H9 (cell line): ENCODE results near the gene NEAT1. TPM values are rescaled to one million over a fixed set of nuclear protein-coding genes. Genes with fewer than 3 reads are reported as not detected.

Experiments
- DNase-seq: peaks from one replicate; pipeline ENCODE4 v3.0.0-alpha.2; 2017
- H2AFZ ChIP-seq: one replicate; pipeline ENCODE4 v1.6.1; 2013; ENCODE audit warnings: mild to moderate bottlenecking, low read length, control low read depth, moderate library complexity
- H2AK5ac ChIP-seq: 2 replicates; pipeline ENCODE4 v1.6.1; 2013; ENCODE audit warnings: low read length, control low read depth, mixed read lengths; ENCODE audit not compliant: insufficient read length
- H2BK120ac ChIP-seq: one replicate; pipeline ENCODE4 v1.6.1; 2013; ENCODE audit warnings: low read depth, mild to moderate bottlenecking, low read length, control low read depth, inconsistent platforms; ENCODE audit not compliant: poor library complexity, severe bottlenecking
- H2BK12ac ChIP-seq: 2 replicates; pipeline ENCODE4 v1.6.1; 2013; ENCODE audit warnings: low read length, control low read depth, mixed read lengths, low read depth; ENCODE audit not compliant: insufficient read length
- H2BK15ac ChIP-seq: 2 replicates; pipeline ENCODE4 v1.6.1; 2013; ENCODE audit warnings: low read depth, low read length, control low read depth
- H2BK20ac ChIP-seq: one replicate; pipeline ENCODE4 v1.6.1; 2013; ENCODE audit warnings: low read depth, mild to moderate bottlenecking, low read length, control low read depth, inconsistent platforms; ENCODE audit not compliant: poor library complexity, severe bottlenecking
- H2BK5ac ChIP-seq: 2 replicates; pipeline ENCODE4 v1.6.1; 2013; ENCODE audit warnings: low read length, control low read depth, mixed read lengths; ENCODE audit not compliant: insufficient read length
- H3K14ac ChIP-seq: 2 replicates; pipeline ENCODE4 v1.6.1; 2013; ENCODE audit warnings: low read length, control low read depth; ENCODE audit not compliant: insufficient read depth
- H3K18ac ChIP-seq: 2 replicates; pipeline ENCODE4 v1.6.1; 2013; ENCODE audit warnings: low read depth, mild to moderate bottlenecking, mixed read lengths, low read length, control low read depth; ENCODE audit not compliant: insufficient read length
- H3K23ac ChIP-seq: 2 replicates; pipeline ENCODE4 v1.6.1; 2013; ENCODE audit warnings: low read length, control low read depth, mixed read lengths, low read depth; ENCODE audit not compliant: insufficient read length
- H3K23me2 ChIP-seq: 2 replicates; pipeline ENCODE4 v1.6.1; 2013; ENCODE audit warnings: low read depth, mild to moderate bottlenecking, mixed read lengths, low read length, control low read depth; ENCODE audit not compliant: insufficient read length, poor library complexity, severe bottlenecking
- H3K27ac ChIP-seq: 2 replicates; pipeline ENCODE4 v1.5.1; 2013; ENCODE audit warnings: low read length, control low read depth, mixed read lengths, low read depth; ENCODE audit not compliant: insufficient read length
- H3K27me3 ChIP-seq: 2 replicates; pipeline ENCODE4 v1.6.1; 2013; ENCODE audit warnings: low read length, control low read depth, inconsistent platforms; ENCODE audit not compliant: insufficient read depth
- H3K4ac ChIP-seq: 2 replicates; pipeline ENCODE4 v1.6.1; 2013; ENCODE audit warnings: low read depth, mild to moderate bottlenecking, control low read depth, inconsistent platforms, low read length, moderate library complexity
- H3K4me1 ChIP-seq: 2 replicates; pipeline ENCODE4 v1.6.1; 2013; ENCODE audit warnings: low read length, control low read depth, inconsistent platforms; ENCODE audit not compliant: insufficient read depth
- H3K4me2 ChIP-seq: 2 replicates; pipeline ENCODE4 v1.6.1; 2013; ENCODE audit warnings: low read length, control low read depth, mixed read lengths; ENCODE audit not compliant: insufficient read length, insufficient read depth
- H3K56ac ChIP-seq: 2 replicates; pipeline ENCODE4 v1.6.1; 2013; ENCODE audit warnings: low read depth, mild to moderate bottlenecking, mixed read lengths, low read length, control low read depth; ENCODE audit not compliant: insufficient read length
- H3K79me1 ChIP-seq: 2 replicates; pipeline ENCODE4 v1.6.1; 2013; ENCODE audit warnings: low read depth, mild to moderate bottlenecking, moderate library complexity, low read length, control low read depth, inconsistent platforms; ENCODE audit not compliant: insufficient read depth, poor library complexity, severe bottlenecking
- H3K79me2 ChIP-seq: 2 replicates; pipeline ENCODE4 v1.6.1; 2013; ENCODE audit warnings: low read length, control low read depth, inconsistent platforms; ENCODE audit not compliant: insufficient read depth
- H3K9ac ChIP-seq: 2 replicates; pipeline ENCODE4 v1.6.1; 2013; ENCODE audit warnings: low read length, control low read depth, mixed read lengths; ENCODE audit not compliant: insufficient read length; ENCODE audit errors: extremely low read depth
- H3K9me3 ChIP-seq: one replicate; pipeline ENCODE4 v1.6.1; 2013; ENCODE audit warnings: low read depth, low read length, inconsistent platforms; ENCODE audit not compliant: control insufficient read depth
- H3T11ph ChIP-seq: one replicate; pipeline ENCODE4 v1.6.1; 2013; ENCODE audit warnings: mild to moderate bottlenecking, low read length, control low read depth, inconsistent platforms
- H4K20me1 ChIP-seq: one replicate; pipeline ENCODE4 v1.6.1; 2013; ENCODE audit not compliant: control insufficient read depth, insufficient read length, insufficient read depth
- H4K5ac ChIP-seq: 2 replicates; pipeline ENCODE4 v1.6.1; 2013; ENCODE audit warnings: low read depth, mild to moderate bottlenecking, mixed read lengths, low read length, control low read depth; ENCODE audit not compliant: insufficient read length
- H4K8ac ChIP-seq: replicated peaks from 2 replicates; pipeline ENCODE4 v1.6.1; 2013; ENCODE audit warnings: low read length, control low read depth, mixed read lengths, low read depth; ENCODE audit not compliant: insufficient read length
- H4K91ac ChIP-seq: 2 replicates; pipeline ENCODE4 v1.6.1; 2013; ENCODE audit warnings: low read depth, mild to moderate bottlenecking, moderate library complexity, mixed read lengths, low read length, control low read depth; ENCODE audit not compliant: insufficient read length
- H3K27ac Mint-ChIP-seq, 3 experiments: 2 replicates in 2 of 3; 3 replicates in 1 of 3; pipeline ENCODE4 v1.8.0; 2020 to 2021; ENCODE audit warnings: mixed read lengths in 3 of 3, mild to moderate bottlenecking in 1 of 3, moderate library complexity in 1 of 3
- H3K27me3 Mint-ChIP-seq: 2 replicates; pipeline ENCODE4 v1.8.0; 2021; ENCODE audit warnings: low read depth, mild to moderate bottlenecking, moderate library complexity, mixed read lengths
- H3K36me3 Mint-ChIP-seq, 3 experiments: 2 replicates in 2 of 3; 3 replicates in 1 of 3; pipeline ENCODE4 v1.8.0; 2020 to 2021; ENCODE audit warnings: low read depth in 3 of 3, mixed read lengths in 3 of 3; ENCODE audit not compliant: insufficient read depth in 1 of 3
- H3K4me1 Mint-ChIP-seq, 2 experiments: 2 replicates each; pipeline ENCODE4 v1.8.0; 2020; ENCODE audit warnings: mixed read lengths in 2 of 2
- H3K4me3 Mint-ChIP-seq, 2 experiments: 2 replicates in 1 of 2; 3 replicates in 1 of 2; pipeline ENCODE4 v1.8.0; 2020 to 2021; ENCODE audit warnings: mild to moderate bottlenecking in 2 of 2, mixed read lengths in 2 of 2, moderate library complexity in 1 of 2
- H3K9me3 Mint-ChIP-seq, 2 experiments: 2 replicates in 1 of 2; 3 replicates in 1 of 2; pipeline ENCODE4 v1.8.0; 2020; ENCODE audit warnings: mild to moderate bottlenecking in 2 of 2, mixed read lengths in 2 of 2, moderate library complexity in 1 of 2
- WGBS: extraction: QIAGEN DNeasy Blood & Tissue Kit; methylation state at CpG from one replicate; pipeline ENCODE4 v1.1.7; 2013; ENCODE audit warnings: missing lambda C conversion rate, low lambda C conversion rate, mixed read lengths; ENCODE audit not compliant: insufficient read length; ENCODE audit errors: extremely low coverage; 5-methylcytosine and 5-hydroxymethylcytosine counted together
- total RNA-seq: library from RNA; stranded (reverse); gene quantifications from 2 replicates; pipeline ENCODE4 v1.2.1, GENCODE V29; 2021
- TF ChIP-seq, protein P1 (sequence below): fragments of 200-600 bp; sonication (generic); conservative IDR thresholded peaks from 3 replicates; pipeline ENCODE4 v1.8.0; 2021; ENCODE audit warnings: antibody characterized with exemption, mild to moderate bottlenecking

Gene NEAT1
- total RNA-seq, 1 experiment from 2014 or later: 12.7 TPM

- no peak overlapping the region for H2AFZ ChIP-seq
Measured at GRCh38 chr11:65489706-65490320, 67.2 kb downstream of the NEAT1 start.

More at GRCh38 chr11:65489706-65490320, 67.2 kb downstream of the NEAT1 start:
- Histone ChIP-seq H3T11ph (no peak overlapping the region), H3K23ac (no peak overlapping the region), H2BK20ac (no peak overlapping the region), H2BK12ac (peak overlapping the region; percentile 16), H3K18ac (peak overlapping the region; percentile 89), H3K4me2 (no peak overlapping the region), H3K4ac (peak overlapping the region; percentile 7; the same call in 1 of the 2 replicates), H2BK120ac (no peak overlapping the region), H3K27ac (peak overlapping the region; percentile 95), H2BK5ac (no peak overlapping the region), H2BK15ac (no peak overlapping the region), H4K8ac (no peak overlapping the region), H3K9me3 (no peaks in the 10 kb centered on the region), H3K14ac (peak overlapping the region; percentile 98), H3K23me2 (peaks cover 13% of the 10 kb centered on the region), H3K27me3 (no peaks in the 10 kb centered on the region), H2AK5ac (peak overlapping the region; percentile 6), H3K79me2 (no peaks in the 10 kb centered on the region), H4K91ac (peak overlapping the region; percentile 38), H3K9ac (no peak overlapping the region), H4K20me1 (no peaks in the 10 kb centered on the region), H4K5ac (no peak overlapping the region), H3K56ac (no peak overlapping the region), H3K4me1 (peaks cover 36% of the 10 kb centered on the region), H3K79me1 (no peaks in the 10 kb centered on the region)
- Mint-ChIP-seq H3K36me3 (no peaks in the 10 kb centered on the region; a peak in 1 of 7 replicates), H3K27ac (peak overlapping the region; percentile 46 to 100 (median 100); a peak in 6 of 7 replicates), H3K27me3 (peaks cover 2% of the 10 kb centered on the region; the same call in 1 of the 2 replicates), H3K9me3 (no peaks in the 10 kb centered on the region; a peak in 1 of 5 replicates), H3K4me1 (peaks cover 87 to 92% of the 10 kb centered on the region in 2 experiments), H3K4me3 (peak overlapping the region in 1 of 2 experiments; percentile 78; a peak in 3 of 5 replicates)
- no CpG with 5 or more reads among the region's 8 CpGs for WGBS
- peak; percentile 53 for DNase-seq
- TF ChIP-seq, protein P1, sequence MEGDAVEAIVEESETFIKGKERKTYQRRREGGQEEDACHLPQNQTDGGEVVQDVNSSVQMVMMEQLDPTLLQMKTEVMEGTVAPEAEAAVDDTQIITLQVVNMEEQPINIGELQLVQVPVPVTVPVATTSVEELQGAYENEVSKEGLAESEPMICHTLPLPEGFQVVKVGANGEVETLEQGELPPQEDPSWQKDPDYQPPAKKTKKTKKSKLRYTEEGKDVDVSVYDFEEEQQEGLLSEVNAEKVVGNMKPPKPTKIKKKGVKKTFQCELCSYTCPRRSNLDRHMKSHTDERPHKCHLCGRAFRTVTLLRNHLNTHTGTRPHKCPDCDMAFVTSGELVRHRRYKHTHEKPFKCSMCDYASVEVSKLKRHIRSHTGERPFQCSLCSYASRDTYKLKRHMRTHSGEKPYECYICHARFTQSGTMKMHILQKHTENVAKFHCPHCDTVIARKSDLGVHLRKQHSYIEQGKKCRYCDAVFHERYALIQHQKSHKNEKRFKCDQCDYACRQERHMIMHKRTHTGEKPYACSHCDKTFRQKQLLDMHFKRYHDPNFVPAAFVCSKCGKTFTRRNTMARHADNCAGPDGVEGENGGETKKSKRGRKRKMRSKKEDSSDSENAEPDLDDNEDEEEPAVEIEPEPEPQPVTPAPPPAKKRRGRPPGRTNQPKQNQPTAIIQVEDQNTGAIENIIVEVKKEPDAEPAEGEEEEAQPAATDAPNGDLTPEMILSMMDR: no peak
